ENCODE results near the gene NTRK3.

NTRK3 gene

DNA sequence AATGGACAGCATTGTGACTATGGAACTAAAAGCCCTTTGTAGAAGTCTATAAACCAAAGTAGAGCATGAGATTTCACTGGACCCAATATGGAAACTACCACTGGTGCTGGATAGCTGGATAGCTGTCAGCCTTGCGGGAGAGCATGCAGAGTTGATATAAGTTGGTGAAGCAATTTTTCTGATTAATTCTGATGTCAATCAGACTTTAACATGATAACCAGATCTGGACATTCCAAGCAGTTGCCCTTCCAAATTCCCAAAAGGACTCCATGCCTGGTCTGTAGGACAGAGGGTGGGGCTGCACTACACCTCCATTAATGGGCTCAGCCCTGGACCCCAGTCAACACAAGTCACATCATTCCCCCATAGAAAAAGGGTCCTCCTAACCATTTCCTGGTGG lies 437.8 kb downstream of the NTRK3 start:
- TF ChIP-seq GATA2 (IDR thresholded peaks at IDR 0.05; ENCODE audit: low read depth, low read length) (no peak), GATA3 (IDR thresholded peaks at IDR 0.05; ENCODE audit: low read depth, low read length) (no peak)

GRCh38 chr15:87817553-87817952 lies 439.0 kb downstream of the NTRK3 start:
- TF ChIP-seq GATA3 (IDR thresholded peaks at IDR 0.05; ENCODE audit: low read depth, low read length): no peak
- no peak for TF ChIP-seq GATA2 (IDR thresholded peaks at IDR 0.05; ENCODE audit: low read depth, low read length)

GRCh38 chr15:87816811-87817210 lies 439.7 kb downstream of the NTRK3 start:
- TF ChIP-seq GATA2 (IDR thresholded peaks at IDR 0.05; ENCODE audit: low read depth, low read length): no peak
- TF ChIP-seq GATA3 (IDR thresholded peaks at IDR 0.05; ENCODE audit: low read depth, low read length): no peak

DNA sequence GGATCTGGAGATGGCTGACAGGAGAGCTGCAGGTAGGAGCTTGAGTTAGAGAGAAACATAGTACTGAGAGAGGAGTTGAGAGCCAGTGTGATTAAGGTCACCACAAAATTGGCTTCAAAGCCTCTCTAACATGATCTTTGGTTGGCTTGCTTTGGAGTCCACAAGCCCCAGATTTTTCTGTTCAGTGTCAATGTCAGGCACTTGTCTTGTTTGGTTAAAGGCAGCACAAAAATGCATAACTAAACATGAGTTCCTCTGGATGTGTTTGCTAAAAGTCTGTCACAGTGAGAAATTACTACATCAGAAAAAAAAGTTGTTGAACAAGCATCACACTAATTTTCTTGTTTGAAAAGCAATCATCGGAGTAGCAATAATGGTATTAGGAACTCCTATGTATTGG lies 440.5 kb downstream of the NTRK3 start:
- no peak for TF ChIP-seq GATA3 (IDR thresholded peaks at IDR 0.05; ENCODE audit: low read depth, low read length)
- no peak for TF ChIP-seq GATA2 (IDR thresholded peaks at IDR 0.05; ENCODE audit: low read depth, low read length)

All from SH-SY5Y (cell line).